Heart right ventricle (tissue), 16 donors: ENCODE data around the gene DGCR6L. TPM values are rescaled to one million over a fixed set of nuclear protein-coding genes. Genes with fewer than 3 reads are reported as not detected.

ENCODE experiments used
- ATAC-seq, 8 donors: fragments of 200-7000 bp; cut with Tn5 transposase; one replicate each; pipeline ENCODE4 v1.9.1; 2020; ENCODE audit warnings: mild to moderate bottlenecking in 8 of 8, moderate library complexity in 8 of 8, moderate number of reproducible peaks in 1 of 8
- DNase-seq, 2 donors: peaks; one replicate each; pipeline ENCODE4 v3.0.0-alpha.2; 2020
- H3K27ac ChIP-seq, 10 donors: fragments of 200-600 bp; sonication (generic) in 2 of 10; one replicate each; pipeline versions ENCODE4 v1.5.0 to v1.8.0; 2020 to 2022; ENCODE audit warnings: mild to moderate bottlenecking in 3 of 10
- H3K27me3 ChIP-seq, 7 donors: fragments of 200-600 bp; one replicate each; pipeline ENCODE4 v1.8.0; 2021 to 2022; ENCODE audit warnings: mild to moderate bottlenecking in 2 of 7
- H3K36me3 ChIP-seq, 9 donors: fragments of 200-600 bp; sonication (generic) in 1 of 9; one replicate each; pipeline versions ENCODE4 v1.5.0 to v1.8.0; 2020 to 2022; ENCODE audit warnings: mild to moderate bottlenecking in 2 of 9
- H3K4me1 ChIP-seq, 9 donors: fragments of 200-600 bp; sonication (generic) in 1 of 9; one replicate each; pipeline versions ENCODE4 v1.5.0 to v1.8.0; 2020 to 2022; ENCODE audit warnings: mild to moderate bottlenecking in 4 of 9
- H3K4me3 ChIP-seq, 10 donors: fragments of 200-600 bp; sonication (generic) in 2 of 10; one replicate each; pipeline versions ENCODE4 v1.5.0 to v1.8.0; 2020 to 2022; ENCODE audit warnings: mild to moderate bottlenecking in 7 of 10, moderate library complexity in 2 of 10
- H3K9me3 ChIP-seq, 11 donors: fragments of 200-600 bp in 10 of 11; sonication (generic) in 2 of 11; one replicate each; pipeline versions ENCODE4 v1.5.0 to v1.8.0; 2013 to 2022; ENCODE audit warnings: mild to moderate bottlenecking in 2 of 11, control low read depth in 1 of 11, moderate library complexity in 1 of 11
- CTCF ChIP-seq, 9 donors: fragments of 200-600 bp; sonication (generic) in 2 of 9; IDR thresholded peaks; one replicate each; pipeline versions ENCODE4 v1.5.0 to v1.8.0; 2021 to 2022; ENCODE audit warnings: antibody characterized with exemption in 9 of 9, mild to moderate bottlenecking in 5 of 9, moderate library complexity in 1 of 9
- WGBS, 2 donors: extraction: QIAGEN DNeasy Blood & Tissue Kit; methylation state at CpG; one replicate each; pipeline ENCODE4 v1.1.7; 2013; ENCODE audit warnings: inconsistent platforms in 1 of 2; 5-methylcytosine and 5-hydroxymethylcytosine counted together
- intact Hi-C, 10 donors: fragments of 100-400 bp; cut with DNase I; formaldehyde crosslinking; loops; one replicate each; pipeline versions ENCODE4 v1.11.1 to v1.14.2; 2022
- polyA plus RNA-seq, 2 donors: library from polyadenylated mRNA; stranded (reverse); fragments of 200-250 nt; gene quantifications; one replicate each; pipeline ENCODE4 v1.2.3, GENCODE V29; 2013
- total RNA-seq, 10 donors: library from RNA; stranded (reverse); fragmentation: NEBNext Ultra II Directional in 3 of 10; extraction: Animal tissue kit (Norgen Biotek cat#: 25700) in 3 of 10; gene quantifications; one replicate each; pipeline versions ENCODE4 v1.2.1 to v1.2.4, GENCODE V29; 2021 to 2023
- donor health status: Arrhythmogenic right ventricular cardiomyopathy.
- donor health status: ischemic (EF 13 %, LVEDD 7.1; RV severe dilation, severe dysfunction).
- donor health status: healthy with polysubstance abuse.
- donor health status: DM: no; HTN: yes; CAD: no.
- donor health status: DM: no; HTN: no; CAD: no.
- donor health status: ischemic (EF 25% LVEDD 6.9; RV normal size, moderate dysfunction).
- donor health status: ischemic (EF 25% LVEDD 5.7; RV mildly dilated, moderate dysfunction).
- donor health status: healthy.
- donor health status: DM: yes; HTN: yes; CAD: no.
- donor health status: Ischemic cardiomyopathy.
- donor health status: ischemic (EF 35%, LVEDD 5.7; RV mildly dilated, moderate dysfunction).
- donor health status: nonischemic (EF 11% LVEDD 7.7; RV severe dilation, severe dysfunction).
- donor health status: DM: yes; HTN: yes; CAD: no.
- donor health status: PGD.
- donor health status: ischemic (EF 29% LVEDD 5.4; RV normal size, mild dysfunction).
- donor health status: nonischemic (EF 23%, LVEDD 6.1; RV moderate dilation, normal function).

Gene DGCR6L
- total and polyA plus RNA-seq, 12 donors, result 37.9 to 90.3 (median 41.7) TPM

GRCh38 chr22:20264614-20265452, 55.0 kb downstream of the DGCR6L start:
- DNase-seq (no peak), ATAC-seq (no peak)
- Histone ChIP-seq H3K36me3 (no peaks in the 10 kb centered on the region), H3K27ac (no peak overlapping the region), H3K27me3 (peaks cover 0 to 10% (median 0%) of the 10 kb centered on the region in 7 donors), H3K4me3 (no peak overlapping the region), H3K4me1 (peaks cover 6 to 17% (median 9%) of the 10 kb centered on the region in 9 donors), H3K9me3 (no peaks in the 10 kb centered on the region)
- TF ChIP-seq CTCF (IDR thresholded peaks at IDR 0.05), result no peak
- 77 to 83% methylated on average over 19 to 21 of the region's 21 CpGs for WGBS, 2 donors
- intact Hi-C loops, result loop anchor here in 4 of 10 donors (5.0 kb wide), 1 partner anchor 108 kb away; no protein-coding TSS in a partner anchor

Other genes with a start within 250 kb of the DGCR6L start
- 10 to 100 TPM; 11.4 to 20.0 (median 14.0) TPM for gene DGCR8, start 239.8 kb downstream of the DGCR6L start, total RNA-seq
- gene DGCR8, start 239.8 kb downstream of the DGCR6L start, polyA plus RNA-seq, result 10 to 100 TPM in 1 of 2 donors, 1 to 10 TPM in 1; 8.3 to 26.3 TPM
- 10 to 100 TPM; 31.8 to 55.8 (median 38.1) TPM for gene RANBP1, start 204.0 kb downstream of the DGCR6L start, total RNA-seq
- gene RANBP1, start 204.0 kb downstream of the DGCR6L start, polyA plus RNA-seq, result 10 to 100 TPM; 39.4 to 71.7 TPM
- gene TRMT2A, start 202.8 kb downstream of the DGCR6L start, total RNA-seq, result 10 to 100 TPM; 18.4 to 29.6 (median 25.8) TPM
- gene TRMT2A, start 202.8 kb downstream of the DGCR6L start, polyA plus RNA-seq, result 10 to 100 TPM; 24.6 to 58.2 TPM
- 10 to 100 TPM; 32.5 to 51.7 (median 37.5) TPM for gene ZDHHC8, start 188.3 kb downstream of the DGCR6L start, total RNA-seq
- 10 to 100 TPM; 23.2 to 39.4 TPM for gene ZDHHC8, start 188.3 kb downstream of the DGCR6L start, polyA plus RNA-seq
- 1 to 10 TPM in 1 of 10 donors, under 1 TPM in 6, not detected in 3; 0.15 to 1.1 (median 0.50) TPM for gene CCDC188, start 169.0 kb downstream of the DGCR6L start, total RNA-seq
- gene CCDC188, start 169.0 kb downstream of the DGCR6L start, polyA plus RNA-seq, result 1 to 10 TPM in 1 of 2 donors, under 1 TPM in 1; 0.51 to 2.3 TPM
- gene RTN4R, start 51.7 kb downstream of the DGCR6L start, total RNA-seq, result 1 to 10 TPM in 5 of 10 donors, under 1 TPM in 5; 0.56 to 2.5 (median 0.93) TPM
- gene RTN4R, start 51.7 kb downstream of the DGCR6L start, polyA plus RNA-seq, result 1 to 10 TPM in 1 of 2 donors, under 1 TPM in 1; 0.59 to 1.5 TPM
- gene ZNF74, start 74.1 kb upstream of the DGCR6L start, total RNA-seq, result 1 to 10 TPM; 1.9 to 6.7 (median 4.6) TPM
- 1 to 10 TPM; 1.4 to 2.5 TPM for gene ZNF74, start 74.1 kb upstream of the DGCR6L start, polyA plus RNA-seq
- gene SCARF2, start 117.8 kb upstream of the DGCR6L start, total RNA-seq, result 1 to 10 TPM; 1.8 to 5.3 (median 3.3) TPM
- 1 to 10 TPM; 2.5 to 3.9 TPM for gene SCARF2, start 117.8 kb upstream of the DGCR6L start, polyA plus RNA-seq
- gene KLHL22, start 175.7 kb upstream of the DGCR6L start, total RNA-seq, result 10 to 100 TPM; 14.1 to 29.3 (median 18.5) TPM
- 10 to 100 TPM; 11.3 to 15.4 TPM for gene KLHL22, start 175.7 kb upstream of the DGCR6L start, polyA plus RNA-seq
- 10 to 100 TPM; 35.6 to 66.8 (median 44.0) TPM for gene MED15, start 187.6 kb upstream of the DGCR6L start, total RNA-seq
- 10 to 100 TPM; 33.8 to 40.8 TPM for gene MED15, start 187.6 kb upstream of the DGCR6L start, polyA plus RNA-seq